Spleen (tissue), 11 donors: ENCODE data around the gene FMN2. TPM values are rescaled to one million over a fixed set of nuclear protein-coding genes. Genes with fewer than 3 reads are reported as not detected.

ENCODE experiments used
- DNase-seq: peaks from one replicate; pipeline ENCODE4 v3.0.0-alpha.2; 2020
- H3K27ac ChIP-seq, 8 donors: fragments of 200-600 bp; sonication (generic) in 7 of 8; 1 replicate in 4 of 8; 2 replicates in 4 of 8; pipeline versions ENCODE4 v1.5.0 to v1.8.0; 2016 to 2021; ENCODE audit warnings: inconsistent platforms in 4 of 8, mild to moderate bottlenecking in 4 of 8, moderate library complexity in 1 of 8
- H3K27me3 ChIP-seq, 7 donors: fragments of 200-600 bp; sonication (generic) in 6 of 7; replicated peaks in 1 of 7; 1 replicate in 4 of 7; 2 replicates in 3 of 7; pipeline versions ENCODE4 v1.5.0 to v1.8.0; 2016 to 2021; ENCODE audit warnings: inconsistent platforms in 3 of 7, mild to moderate bottlenecking in 1 of 7
- H3K36me3 ChIP-seq, 6 donors: fragments of 200-600 bp; sonication (generic) in 5 of 6; 1 replicate in 4 of 6; 2 replicates in 2 of 6; pipeline versions ENCODE4 v1.5.0 to v1.8.0; 2016 to 2021; ENCODE audit warnings: inconsistent platforms in 2 of 6
- H3K4me1 ChIP-seq, 6 donors: fragments of 200-600 bp; sonication (generic) in 5 of 6; 1 replicate in 3 of 6; 2 replicates in 3 of 6; pipeline versions ENCODE4 v1.5.0 to v1.8.0; 2016 to 2021; ENCODE audit warnings: inconsistent platforms in 3 of 6
- H3K4me3 ChIP-seq, 8 donors: fragments of 200-600 bp; sonication (generic) in 7 of 8; 1 replicate in 4 of 8; 2 replicates in 4 of 8; pipeline versions ENCODE4 v1.5.0 to v1.8.0; 2016 to 2021; ENCODE audit warnings: inconsistent platforms in 4 of 8, mild to moderate bottlenecking in 4 of 8, moderate library complexity in 2 of 8
- H3K9me3 ChIP-seq, 8 donors: fragments of 200-600 bp; sonication (generic) in 7 of 8; 1 replicate in 4 of 8; 2 replicates in 4 of 8; pipeline versions ENCODE4 v1.5.0 to v1.8.0; 2016 to 2021; ENCODE audit warnings: inconsistent platforms in 4 of 8
- POLR2A ChIP-seq, 3 donors: fragments of 450-650 bp; IDR thresholded peaks; one replicate each; pipeline ENCODE4 v1.5.1; 2017; ENCODE audit warnings: antibody characterized with exemption in 3 of 3, mild to moderate bottlenecking in 1 of 3
- POLR2AphosphoS5 ChIP-seq, 3 donors: sonication (generic); formaldehyde crosslinking; IDR thresholded peaks; one replicate each; pipeline ENCODE4 v1.5.1; 2017; ENCODE audit warnings: antibody characterized with exemption in 3 of 3
- WGBS, 5 donors: extraction: QIAGEN DNeasy Blood & Tissue Kit in 3 of 5; methylation state at CpG; one replicate each; pipeline versions ENCODE4 v1.1.5 to v1.1.7; 2013 to 2018; 5-methylcytosine and 5-hydroxymethylcytosine counted together
- intact Hi-C: fragments of 100-400 bp; cut with DNase I; formaldehyde crosslinking; loops from one replicate; pipeline ENCODE4 v1.15.0; 2023; ENCODE audit warnings: low total_unique reads
- polyA plus RNA-seq, 3 donors: library from polyadenylated mRNA; stranded (reverse); fragments of 200-250 nt; gene quantifications; one replicate each; pipeline ENCODE4 v1.2.1, GENCODE V29; 2013
- total RNA-seq, 7 donors: library from RNA; depleted of rRNA in 3 of 7; stranded (reverse); fragments of >200 nt in 3 of 7; fragmentation: NEBNext Ultra II Directional in 4 of 7; extraction: Animal tissue kit (Norgen Biotek cat#: 25700) in 4 of 7; gene quantifications; one replicate each; pipeline versions ENCODE4 v1.1.0 to v1.2.1, GENCODE V29; 2016 to 2021
- TF ChIP-seq, protein P1 (sequence below), 11 experiments: fragments of 200-600 bp in 7 of 11; fragments of 450-650 bp in 4 of 11; sonication (generic) in 4 of 11; IDR thresholded peaks in 8 of 11; conservative IDR thresholded peaks in 3 of 11; 1 replicate in 7 of 11; 2 replicates in 4 of 11; pipeline versions ENCODE4 v1.4.0 to v1.8.0; 2016 to 2021; ENCODE audit warnings: antibody characterized with exemption in 11 of 11, inconsistent platforms in 4 of 11, mild to moderate bottlenecking in 1 of 11
- donor health status: healthy with polysubstance abuse.
- donor health status: DM: no; HTN: no; CAD: no; lungs with moderate emphysema.
- donor health status: DM: no; HTN: no; CAD: no.
- donor health status: Bipolar disorder and iron deficiency.
- donor health status: healthy.
- donor health status: DM: no; HTN: no; CAD: no.
- donor health status: DM: yes; HTN: yes; CAD: no.

The FMN2 gene
- total and polyA plus RNA-seq, 10 donors: 0.04 to 0.24 (median 0.12) TPM; not detected in 6

DNA sequence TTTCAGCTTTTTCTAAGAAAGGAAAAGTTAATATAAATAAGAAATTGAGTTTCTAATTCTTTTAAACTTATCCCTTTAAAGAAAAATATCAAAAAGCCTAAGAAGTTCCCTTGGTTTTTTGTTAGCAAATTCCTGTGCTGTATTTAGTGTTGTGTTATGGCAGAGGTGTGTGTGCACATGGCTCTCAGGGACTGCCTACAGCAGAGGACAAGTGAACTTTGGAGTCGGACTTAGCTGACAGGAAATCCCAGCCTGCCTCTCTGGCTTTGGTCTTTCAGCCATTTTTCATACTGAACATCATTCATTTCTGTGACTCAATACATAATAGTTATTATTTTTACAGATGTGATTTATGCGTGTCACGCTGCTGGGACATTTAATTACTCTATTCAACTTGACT is 149.6 kb downstream of the FMN2 start:
- Histone ChIP-seq H3K4me3 (no peak overlapping the region), H3K27me3 (no peaks in the 10 kb centered on the region), H3K4me1 (no peaks in the 10 kb centered on the region), H3K36me3 (no peaks in the 10 kb centered on the region), H3K27ac (no peak overlapping the region), H3K9me3 (no peaks in the 10 kb centered on the region)
- intact Hi-C loops: no loop called here
- TF ChIP-seq, protein P1, sequence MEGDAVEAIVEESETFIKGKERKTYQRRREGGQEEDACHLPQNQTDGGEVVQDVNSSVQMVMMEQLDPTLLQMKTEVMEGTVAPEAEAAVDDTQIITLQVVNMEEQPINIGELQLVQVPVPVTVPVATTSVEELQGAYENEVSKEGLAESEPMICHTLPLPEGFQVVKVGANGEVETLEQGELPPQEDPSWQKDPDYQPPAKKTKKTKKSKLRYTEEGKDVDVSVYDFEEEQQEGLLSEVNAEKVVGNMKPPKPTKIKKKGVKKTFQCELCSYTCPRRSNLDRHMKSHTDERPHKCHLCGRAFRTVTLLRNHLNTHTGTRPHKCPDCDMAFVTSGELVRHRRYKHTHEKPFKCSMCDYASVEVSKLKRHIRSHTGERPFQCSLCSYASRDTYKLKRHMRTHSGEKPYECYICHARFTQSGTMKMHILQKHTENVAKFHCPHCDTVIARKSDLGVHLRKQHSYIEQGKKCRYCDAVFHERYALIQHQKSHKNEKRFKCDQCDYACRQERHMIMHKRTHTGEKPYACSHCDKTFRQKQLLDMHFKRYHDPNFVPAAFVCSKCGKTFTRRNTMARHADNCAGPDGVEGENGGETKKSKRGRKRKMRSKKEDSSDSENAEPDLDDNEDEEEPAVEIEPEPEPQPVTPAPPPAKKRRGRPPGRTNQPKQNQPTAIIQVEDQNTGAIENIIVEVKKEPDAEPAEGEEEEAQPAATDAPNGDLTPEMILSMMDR (IDR thresholded peaks at IDR 0.05 in 8 of 11, conservative IDR thresholded peaks at IDR 0.05 in 3 of 11): no peak
- TF ChIP-seq POLR2A (IDR thresholded peaks at IDR 0.05) (no peak), POLR2AphosphoS5 (IDR thresholded peaks at IDR 0.05) (no peak)
- no peak for DNase-seq
- WGBS, 5 donors: 72 to 93% (median 85%) methylated on average over 3 of the region's 3 CpGs

DNA sequence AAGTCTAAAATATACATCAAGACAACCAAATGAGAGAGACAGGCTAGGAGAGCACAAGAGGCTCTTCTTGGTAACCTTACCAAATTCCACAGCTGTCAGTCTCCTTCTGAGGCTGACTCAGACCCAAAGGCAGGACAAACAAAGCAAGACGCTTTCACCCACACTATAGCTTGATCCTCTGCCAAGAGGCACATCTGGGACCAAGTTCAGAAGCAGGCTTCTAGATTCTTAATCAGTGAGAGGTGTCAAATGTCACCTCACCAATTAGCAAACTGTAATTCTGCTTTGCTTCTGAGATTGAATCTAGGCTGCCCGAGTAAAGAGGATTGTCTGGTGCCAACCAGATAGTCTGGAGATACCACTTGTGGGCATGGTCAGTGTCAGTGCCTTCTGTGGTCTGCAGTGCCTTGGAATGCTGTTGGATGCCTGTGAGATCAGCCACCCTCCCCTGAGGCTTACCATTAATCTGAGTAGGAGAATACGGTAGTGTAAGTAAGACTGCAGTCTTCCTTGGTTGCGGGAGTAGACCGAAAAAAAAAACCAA is 151.0 kb downstream of the FMN2 start:
- Histone ChIP-seq H3K9me3 (no peaks in the 10 kb centered on the region), H3K4me1 (no peaks in the 10 kb centered on the region), H3K4me3 (no peak overlapping the region), H3K27me3 (no peaks in the 10 kb centered on the region), H3K36me3 (no peaks in the 10 kb centered on the region), H3K27ac (no peak overlapping the region)
- TF ChIP-seq POLR2A (IDR thresholded peaks at IDR 0.05) (no peak), POLR2AphosphoS5 (IDR thresholded peaks at IDR 0.05) (no peak)
- TF ChIP-seq, protein P1 (IDR thresholded peaks at IDR 0.05 in 8 of 11, conservative IDR thresholded peaks at IDR 0.05 in 3 of 11): no peak
- WGBS, 5 donors: 63 to 86% (median 82%) methylated on average over 5 of the region's 5 CpGs
- intact Hi-C loops: no loop called here
- no peak for DNase-seq

DNA sequence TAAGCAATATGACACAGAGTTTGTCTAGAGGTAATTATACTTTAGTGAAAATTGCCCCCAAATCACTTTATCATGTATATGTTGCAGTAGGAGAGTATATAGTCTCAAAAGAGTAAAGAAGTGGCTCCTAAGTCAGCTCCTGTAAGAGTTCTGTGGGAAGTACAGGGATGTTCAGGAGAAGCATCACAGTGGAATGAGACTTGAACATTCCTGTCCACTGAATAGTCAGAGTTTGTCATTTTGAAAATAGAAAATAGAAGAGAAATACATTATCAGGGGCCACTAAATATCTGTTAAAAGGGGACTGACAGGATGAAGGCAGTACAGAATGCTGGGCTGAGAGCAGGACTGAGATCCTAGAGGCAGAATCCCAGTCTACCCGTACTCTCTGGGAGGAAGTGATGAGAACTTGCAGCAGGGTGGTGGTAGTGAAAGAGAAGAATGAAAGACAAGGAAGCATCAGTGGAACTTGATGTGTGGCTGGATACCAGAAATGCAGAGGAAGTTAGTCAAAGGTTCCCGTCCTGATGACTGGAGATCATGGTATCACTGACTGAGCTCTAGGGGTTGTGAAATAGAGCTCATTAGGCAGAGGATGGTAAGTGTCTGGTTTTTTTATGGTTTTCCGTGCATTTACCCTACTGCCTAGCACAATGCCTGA is 153.4 kb downstream of the FMN2 start:
- intact Hi-C loops: no loop called here
- Histone ChIP-seq H3K27me3 (no peaks in the 10 kb centered on the region), H3K4me3 (no peak overlapping the region), H3K9me3 (peaks cover 0 to 14% (median 5%) of the 10 kb centered on the region in 8 donors), H3K4me1 (no peaks in the 10 kb centered on the region), H3K36me3 (no peaks in the 10 kb centered on the region), H3K27ac (no peak overlapping the region)
- DNase-seq: no peak
- TF ChIP-seq, protein P1 (IDR thresholded peaks at IDR 0.05 in 8 of 11, conservative IDR thresholded peaks at IDR 0.05 in 3 of 11): no peak
- TF ChIP-seq POLR2AphosphoS5 (IDR thresholded peaks at IDR 0.05) (no peak), POLR2A (IDR thresholded peaks at IDR 0.05) (no peak)
- WGBS, 5 donors: 63 to 75% (median 69%) methylated on average over 3 of the region's 3 CpGs

DNA sequence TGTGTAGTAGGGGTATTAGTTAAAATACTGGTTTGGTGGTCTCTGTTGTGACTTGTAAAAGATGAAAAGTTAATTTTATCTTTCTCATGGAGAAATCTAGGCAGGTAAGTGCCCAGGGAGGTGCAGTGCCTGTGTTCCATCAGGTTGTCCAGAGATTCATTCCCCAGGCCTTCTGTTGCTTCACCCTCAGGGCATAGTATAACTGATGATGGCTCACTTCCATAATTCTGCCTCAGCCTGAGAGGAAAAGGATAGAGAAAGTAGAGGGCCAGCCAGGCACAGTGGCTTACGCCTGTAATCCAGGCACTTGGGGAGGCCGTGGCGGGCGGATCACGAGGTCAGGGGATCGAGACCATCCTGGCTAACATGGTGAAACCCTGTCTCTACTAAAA is 153.9 kb downstream of the FMN2 start:
- Histone ChIP-seq H3K27ac (no peak overlapping the region), H3K27me3 (no peaks in the 10 kb centered on the region), H3K36me3 (no peaks in the 10 kb centered on the region), H3K4me1 (no peaks in the 10 kb centered on the region), H3K9me3 (peaks cover 0 to 19% (median 6%) of the 10 kb centered on the region in 8 donors), H3K4me3 (no peak overlapping the region)
- intact Hi-C loops: no loop called here
- no peak for DNase-seq
- 84 to 98% (median 90%) methylated on average over 6 of the region's 6 CpGs for WGBS, 5 donors
- TF ChIP-seq POLR2AphosphoS5 (IDR thresholded peaks at IDR 0.05): no peak
- TF ChIP-seq, protein P1 (IDR thresholded peaks at IDR 0.05 in 8 of 11, conservative IDR thresholded peaks at IDR 0.05 in 3 of 11): no peak
- TF ChIP-seq POLR2A (IDR thresholded peaks at IDR 0.05): no peak
